ENCODE results near the gene COL6A6.

GRCh38 chr3:130470126-130470525 lies 46.9 kb upstream of the COL6A6 start:
- TF ChIP-seq CTCF (IDR thresholded peaks at IDR 0.05) (no peak), POLR2A (IDR thresholded peaks at IDR 0.05) (no peak)

Data from thyroid gland (tissue), 4 donors.